K562 (cell line): ENCODE data around the gene RSPRY1. TPM values are rescaled to one million over a fixed set of nuclear protein-coding genes. Genes with fewer than 3 reads are reported as not detected.

Experiments used
- ATAC-seq: fragments of 200-7000 bp; cut with Tn5 transposase; 3 replicates; pipeline ENCODE4 v1.9.1; 2020; ENCODE audit warnings: moderate library complexity
- BruUV-seq: library from RNA; stranded (reverse); fragments of 400-500 nt; replicated peaks from 2 replicates; lab custom pipeline; 2021; lab: Mats Ljungman, UMichigan
- CTCF ChIA-PET: fragments of 300-600 bp; formaldehyde crosslinking; extraction: SDS; loops from one replicate; lab custom pipeline; 2021; ENCODE audit warnings: low intra/inter-chr PET ratio; lab: Yijun Ruan, JAX
- POLR2A ChIA-PET: fragments of 300-600, 350-650 bp; sonication (Branson Sonifier 250); formaldehyde crosslinking; extraction: SDS; loops from one replicate; lab custom pipeline; 2021; ENCODE audit warnings: antibody characterized with exemption, inconsistent platforms; lab: Yijun Ruan, JAX
- DNase-seq, 4 experiments: peaks; one replicate each; pipeline versions ENCODE4 v3.0.0 to v3.0.0-alpha.2; 2011 to 2018; ENCODE audit warnings: low spot score in 3 of 4, mixed read lengths in 3 of 4; ENCODE audit errors: extremely low read depth in 1 of 4
- FAIRE-seq: peaks from 2 replicates; lab custom pipeline; 2011; peaks lifted over from hg19 to GRCh38; lab: Jason Lieb, UNC
- H2AFZ ChIP-seq: 2 replicates; pipeline ENCODE4 v1.6.0; 2011; ENCODE audit warnings: low read depth, low read length, control low read depth, inconsistent platforms
- H3K27ac ChIP-seq: fragments of 200-600 bp; 3 replicates; pipeline ENCODE4 v1.8.0; 2011; ENCODE audit warnings: low read depth, mild to moderate bottlenecking, control low read depth, inconsistent platforms, low read length, moderate library complexity, mixed read lengths; ENCODE audit errors: extremely low read depth
- H3K27me3 ChIP-seq, 2 experiments: fragments of 300-600 bp in 1 of 2; 2 replicates in 1 of 2; 3 replicates in 1 of 2; pipeline versions ENCODE4 v1.6.0 to v1.8.0; 2011; ENCODE audit warnings: inconsistent platforms in 2 of 2, low read length in 2 of 2, mild to moderate bottlenecking in 1 of 2, mixed read lengths in 1 of 2, moderate library complexity in 1 of 2; ENCODE audit not compliant: control insufficient read depth in 2 of 2, insufficient read depth in 2 of 2
- H3K36me3 ChIP-seq: fragments of 300-600 bp; 3 replicates; pipeline ENCODE4 v1.8.0; 2011; ENCODE audit warnings: mild to moderate bottlenecking, low read length, inconsistent platforms; ENCODE audit not compliant: control insufficient read depth, insufficient read depth
- H3K4me1 ChIP-seq, 2 experiments: fragments of 200-600 bp in 1 of 2; replicated peaks in 1 of 2; 2 replicates in 1 of 2; 3 replicates in 1 of 2; pipeline versions ENCODE4 v1.5.1 to v1.8.0; 2011; ENCODE audit warnings: inconsistent platforms in 2 of 2, low read length in 2 of 2, mild to moderate bottlenecking in 1 of 2, mixed read lengths in 1 of 2, moderate library complexity in 1 of 2; ENCODE audit not compliant: control insufficient read depth in 2 of 2, insufficient read depth in 2 of 2
- H3K4me2 ChIP-seq: 2 replicates; pipeline ENCODE4 v1.6.1; 2011; ENCODE audit warnings: low read length, control low read depth, inconsistent platforms, mixed read lengths; ENCODE audit not compliant: insufficient read depth
- H3K4me3 ChIP-seq: fragments of 200-600 bp; sonication (generic), shearing (Covaris generic); 2 replicates; pipeline ENCODE4 v1.5.1; 2016; ENCODE audit warnings: control low read depth, inconsistent platforms
- H3K79me2 ChIP-seq: fragments of 200-600 bp; 3 replicates; pipeline ENCODE4 v1.8.0; 2011; ENCODE audit warnings: low read length, inconsistent platforms; ENCODE audit not compliant: control insufficient read depth, insufficient read depth
- H3K9ac ChIP-seq, 2 experiments: 2 replicates each; pipeline versions ENCODE4 v1.6.0 to v1.6.1; 2011; ENCODE audit warnings: low read depth in 2 of 2, low read length in 2 of 2, control low read depth in 1 of 2, inconsistent platforms in 1 of 2, mild to moderate bottlenecking in 1 of 2, mixed read lengths in 1 of 2; ENCODE audit not compliant: insufficient read depth in 1 of 2
- H3K9me1 ChIP-seq: one replicate; pipeline ENCODE4 v1.6.0; 2011; ENCODE audit warnings: inconsistent platforms, mild to moderate bottlenecking, low read length, moderate library complexity; ENCODE audit not compliant: control insufficient read depth, insufficient read depth
- H3K9me3 ChIP-seq: replicated peaks from 2 replicates; pipeline ENCODE4 v1.5.1; 2011; ENCODE audit warnings: low read depth, low read length, inconsistent platforms; ENCODE audit not compliant: control insufficient read depth, insufficient read depth
- H4K20me1 ChIP-seq: replicated peaks from 2 replicates; pipeline ENCODE4 v1.6.1; 2011; ENCODE audit warnings: low read length, inconsistent platforms, mixed read lengths; ENCODE audit not compliant: control insufficient read depth, insufficient read depth
- CBX2 ChIP-seq: fragments of 200-600 bp; sonication (generic); IDR thresholded peaks from one replicate; pipeline ENCODE4 v1.6.1; 2012; ENCODE audit warnings: mild to moderate bottlenecking, low read length, inconsistent platforms; ENCODE audit not compliant: insufficient read depth, poor library complexity, severe bottlenecking
- L3MBTL2 ChIP-seq: fragments of 450-650 bp; IDR thresholded peaks from 2 replicates; pipeline ENCODE4 v1.6.1; 2016; ENCODE audit warnings: mild to moderate bottlenecking, moderate library complexity
- LEF1 ChIP-seq: fragments of 450-650 bp; IDR thresholded peaks from 2 replicates; pipeline ENCODE4 v1.6.1; 2016; ENCODE audit warnings: mild to moderate bottlenecking
- MAX ChIP-seq: sonication (generic); formaldehyde crosslinking; IDR thresholded peaks from 2 replicates; pipeline ENCODE4 v1.9.0; 2022; ENCODE audit warnings: mild to moderate bottlenecking, missing genetic modification reagents
- NR2C1 ChIP-seq, 2 experiments: fragments of 450-650 bp; IDR thresholded peaks; 2 replicates each; pipeline ENCODE4 v1.6.1; 2017; ENCODE audit warnings: mild to moderate bottlenecking in 2 of 2, antibody characterized with exemption in 1 of 2, inconsistent platforms in 1 of 2, missing compliant biosample characterization in 1 of 2, missing genetic modification characterization in 1 of 2
- SP2 ChIP-seq: IDR thresholded peaks from 2 replicates; pipeline ENCODE4 v1.6.1; 2011; ENCODE audit warnings: mild to moderate bottlenecking, low read depth, low read length, moderate library complexity; ENCODE audit not compliant: poor library complexity, severe bottlenecking; ENCODE audit errors: extremely low read depth
- SRSF9 ChIP-seq: fragments of 200-400 bp; formaldehyde crosslinking; IDR thresholded peaks from 2 replicates; pipeline ENCODE4 v1.6.1; 2017; ENCODE audit warnings: low read depth, low read length, borderline replicate concordance
- ZNF174 ChIP-seq: fragments of 250-450 bp; sonication (Bioruptor Pico); IDR thresholded peaks from 2 replicates; pipeline ENCODE4 v1.4.0; 2020; ENCODE audit warnings: mild to moderate bottlenecking
- ZNF551 ChIP-seq: fragments of 250-450 bp; sonication (Bioruptor Pico); IDR thresholded peaks from 2 replicates; pipeline ENCODE4 v1.5.0; 2021; ENCODE audit warnings: mild to moderate bottlenecking, moderate library complexity
- WGBS: fragments of 100-300 bp; shearing (Covaris generic); methylation state at CpG from one replicate; pipeline ENCODE4 v1.1.6; 2016; ENCODE audit warnings: low coverage, mixed read lengths; ENCODE audit not compliant: insufficient coverage; ENCODE audit errors: missing lambda C conversion rate; 5-methylcytosine and 5-hydroxymethylcytosine counted together
- in situ Hi-C: fragments of 300-500 bp; cut with MboI; formaldehyde crosslinking; loops from 4 replicates; pipeline ENCODE4 v1.15.0; 2018; ENCODE audit warnings: inconsistent platforms, mixed read lengths
- intact Hi-C: fragments of 100-400 bp; cut with micrococcal nuclease; formaldehyde crosslinking; loops from 2 replicates; pipeline ENCODE4 v1.14.2; 2022
- polyA plus RNA-seq, 8 experiments: library from polyadenylated mRNA; depleted of rRNA in 4 of 8; stranded (reverse) in 5 of 8; unstranded in 3 of 8; fragments of >200 nt; fragmentation: Nextera tagmentation in 2 of 8; fragmentation: Illumina TruSeq in 1 of 8; extraction: Ambion mirVana in 2 of 8; extraction: Trizol in 1 of 8; gene quantifications; 2 replicates each; pipeline versions ENCODE4 v1.2.1 to v1.2.3, GENCODE V29; 2011 to 2014; ENCODE audit warnings: inconsistent platforms in 1 of 8, missing spikeins in 1 of 8
- total RNA-seq, 7 experiments: library from RNA; depleted of rRNA in 6 of 7; stranded (reverse); fragments of >200 nt in 6 of 7; fragmentation: Illumina TruSeq in 2 of 7; extraction: Trizol in 2 of 7; gene quantifications; 2 replicates each; pipeline versions ENCODE4 v1.2.1 to v1.2.3, GENCODE V29; 2011 to 2021; ENCODE audit warnings: low replicate concordance in 1 of 7

The RSPRY1 gene
- total and polyA plus RNA-seq, 9 of the 15 experiments (the other 6 are each of a cell fraction or from before 2014, with no cell fraction given): 10.2 to 27.8 (median 20.8) TPM

- Histone ChIP-seq H3K9me3 (no peaks in the 10 kb centered on the region), H3K4me1 (no peaks in the 10 kb centered on the region), H3K27me3 (no peaks in the 10 kb centered on the region), H3K4me2 (no peak overlapping the region), H2AFZ (no peak overlapping the region), H3K36me3 (peaks cover 88% of the 10 kb centered on the region), H3K4me3 (no peak overlapping the region), H3K9ac (no peak overlapping the region), H4K20me1 (no peaks in the 10 kb centered on the region), H3K27ac (no peak overlapping the region), H3K79me2 (no peaks in the 10 kb centered on the region), H3K9me1 (no peaks in the 10 kb centered on the region)
- 95% methylated on average over 7 of the region's 7 CpGs for WGBS
- intact Hi-C loops (no loop called here), in situ Hi-C loops (loop anchor here (5.0 kb wide), 1 partner anchor 80 kb away; no protein-coding TSS in a partner anchor)
- BruUV-seq: no TSS peak
- TF ChIP-seq SP2 (no peak), MAX (no peak), CBX2 (no peak), L3MBTL2 (no peak), NR2C1 (IDR thresholded peaks at IDR 0.05) (no peak), NR2C1 (tag; IDR thresholded peaks at IDR 0.05) (no peak), ZNF174 (CRISPR knock-in tag) (no peak), LEF1 (no peak), SRSF9 (no peak), ZNF551 (no peak)
- no peak for FAIRE-seq
- no peak for ATAC-seq
- CTCF ChIA-PET: interaction anchor here (2.7 kb wide), 1 partner anchor 83 kb away, joined by 34 read pairs; no protein-coding TSS in a partner anchor
- POLR2A ChIA-PET: no interaction called here
- DNase-seq: no peak
These were observed 19.2 kb upstream of the RSPRY1 start for GRCh38 chr16:57166951-57167350.
